ENCODE data around the gene NGEF.

Gene NGEF

DNA sequence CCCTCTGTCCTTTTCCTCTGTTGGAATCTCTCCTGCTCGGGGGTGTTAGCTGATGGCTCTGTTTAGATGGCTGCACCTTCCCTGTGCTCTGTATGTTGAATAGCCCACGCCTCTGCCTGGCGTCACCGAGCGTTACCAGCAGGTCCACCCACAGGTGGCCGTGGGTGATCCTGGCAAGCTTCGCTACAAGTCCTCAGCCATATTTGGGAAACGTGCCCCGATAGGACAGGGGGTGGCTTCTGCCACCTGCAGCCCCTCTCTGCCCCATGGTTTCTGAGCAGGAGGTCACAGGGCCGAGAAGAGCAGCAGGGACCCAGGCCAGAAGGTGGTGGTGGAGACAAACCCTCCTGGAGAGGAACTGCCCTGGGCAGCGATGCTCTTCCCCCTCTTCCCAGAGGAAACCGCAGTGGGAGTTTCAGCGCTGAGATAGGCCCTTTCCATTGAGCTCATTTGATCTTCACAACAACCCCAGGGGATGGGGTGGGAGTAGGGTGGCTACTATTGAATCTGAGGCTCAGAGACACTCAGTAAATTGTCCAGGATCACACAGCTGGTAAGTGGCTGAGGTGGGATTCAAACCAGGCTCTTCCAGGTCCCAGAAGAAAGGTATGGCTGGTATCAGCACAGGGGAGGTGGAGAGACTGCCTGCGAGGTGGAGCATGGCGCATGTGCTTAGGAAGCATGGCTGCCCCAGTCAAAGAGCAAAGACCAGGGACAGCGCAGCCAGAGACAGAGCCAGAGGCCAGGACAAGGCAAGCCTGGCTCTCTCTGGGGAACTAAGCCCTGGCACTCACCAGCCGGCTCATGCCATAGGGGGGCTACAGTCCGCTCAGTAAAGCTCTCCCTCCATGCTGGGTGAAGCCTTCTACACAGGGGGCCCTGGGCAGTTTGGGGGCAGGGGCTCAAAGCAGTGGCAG is 15.0 kb downstream of the NGEF start:
- DNase-seq (ENCODE audit: low read depth), result no peak

- DNase-seq (ENCODE audit: low read depth), result no peak
Observed at GRCh38 chr2:232994446-232994845, 18.6 kb downstream of the NGEF start.

GRCh38 chr2:232993231-232993821 is 19.7 kb downstream of the NGEF start:
- no peak for DNase-seq (ENCODE audit: low read depth)

DNA sequence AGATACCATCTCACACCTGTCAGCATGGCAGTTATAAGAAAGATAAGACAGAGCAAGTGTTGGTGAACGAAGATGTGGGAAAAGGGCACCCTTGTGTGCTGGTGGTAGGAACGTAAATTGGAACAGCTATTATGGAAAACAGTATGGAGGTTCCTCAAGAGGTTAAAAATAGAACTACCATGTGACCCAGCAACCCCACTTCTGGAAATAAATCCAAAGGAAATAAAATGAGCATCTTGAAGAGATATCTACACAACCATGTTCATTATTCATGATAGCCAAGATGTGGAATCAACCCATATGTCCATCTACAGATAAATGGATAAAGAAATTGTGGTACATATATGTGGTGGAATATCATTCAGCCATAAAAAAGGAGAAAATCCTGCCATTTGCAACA is 26.9 kb downstream of the NGEF start:
- DNase-seq (ENCODE audit: low read depth), result no peak

DNA sequence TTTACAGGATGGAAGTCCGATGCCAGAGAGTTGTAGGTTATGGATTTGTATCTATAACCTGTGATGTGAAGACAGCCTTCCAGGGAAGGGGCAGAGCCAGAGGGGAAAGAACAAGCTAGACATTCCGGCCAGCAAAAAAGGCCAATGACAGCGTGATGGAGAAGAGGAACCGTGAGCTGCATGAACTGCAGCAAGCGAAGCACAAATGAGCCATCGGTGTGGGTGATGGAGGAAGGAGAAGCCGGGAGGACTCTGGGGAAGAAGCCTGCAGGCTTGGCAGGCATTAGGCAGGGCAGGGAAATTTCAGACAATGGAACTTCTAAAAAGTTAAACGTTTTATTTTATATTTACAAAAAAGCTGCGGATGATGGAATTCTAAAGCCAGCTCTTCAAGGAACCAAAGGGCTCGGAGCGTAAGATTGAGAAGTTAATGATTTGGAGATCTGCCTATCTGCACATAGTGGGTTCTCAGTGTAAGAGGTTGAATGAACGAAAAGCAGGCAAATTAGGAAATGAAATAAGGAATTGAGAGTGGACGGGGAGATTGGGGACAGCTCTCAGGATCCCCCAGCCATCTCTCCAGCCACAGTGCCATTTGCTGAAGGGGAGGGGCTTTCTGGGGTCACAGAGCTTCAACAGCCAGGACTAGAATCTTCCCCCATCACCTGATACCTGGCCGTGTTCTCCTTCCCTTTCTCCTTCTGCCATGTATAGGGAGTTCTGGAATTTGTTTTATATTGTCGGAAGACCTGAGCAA is 28.4 kb downstream of the NGEF start:
- no peak for DNase-seq (ENCODE audit: low read depth)

DNA sequence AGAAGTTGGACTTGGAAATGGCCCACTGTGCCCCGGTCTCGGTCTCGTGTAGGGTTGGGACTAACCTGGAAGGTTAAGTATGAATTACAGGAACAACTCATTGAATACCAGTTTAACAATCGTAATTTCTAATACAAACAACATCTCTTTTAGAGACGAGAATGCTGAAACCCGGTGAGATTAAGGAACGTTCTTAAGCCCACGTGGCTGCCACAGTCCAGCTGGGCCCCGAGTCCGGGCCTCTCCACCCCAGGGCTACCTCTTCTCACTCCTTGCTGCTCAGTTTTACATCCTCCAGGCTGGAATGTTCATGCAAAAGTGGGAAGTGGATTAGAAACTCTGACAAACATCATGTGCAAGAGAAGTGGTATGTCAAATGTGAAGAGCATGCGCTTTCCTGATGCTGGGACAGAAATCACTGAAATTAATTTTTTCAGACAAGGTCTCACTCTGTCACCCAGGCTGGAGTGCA is 29.4 kb downstream of the NGEF start:
- DNase-seq (ENCODE audit: low read depth), result no peak

DNA sequence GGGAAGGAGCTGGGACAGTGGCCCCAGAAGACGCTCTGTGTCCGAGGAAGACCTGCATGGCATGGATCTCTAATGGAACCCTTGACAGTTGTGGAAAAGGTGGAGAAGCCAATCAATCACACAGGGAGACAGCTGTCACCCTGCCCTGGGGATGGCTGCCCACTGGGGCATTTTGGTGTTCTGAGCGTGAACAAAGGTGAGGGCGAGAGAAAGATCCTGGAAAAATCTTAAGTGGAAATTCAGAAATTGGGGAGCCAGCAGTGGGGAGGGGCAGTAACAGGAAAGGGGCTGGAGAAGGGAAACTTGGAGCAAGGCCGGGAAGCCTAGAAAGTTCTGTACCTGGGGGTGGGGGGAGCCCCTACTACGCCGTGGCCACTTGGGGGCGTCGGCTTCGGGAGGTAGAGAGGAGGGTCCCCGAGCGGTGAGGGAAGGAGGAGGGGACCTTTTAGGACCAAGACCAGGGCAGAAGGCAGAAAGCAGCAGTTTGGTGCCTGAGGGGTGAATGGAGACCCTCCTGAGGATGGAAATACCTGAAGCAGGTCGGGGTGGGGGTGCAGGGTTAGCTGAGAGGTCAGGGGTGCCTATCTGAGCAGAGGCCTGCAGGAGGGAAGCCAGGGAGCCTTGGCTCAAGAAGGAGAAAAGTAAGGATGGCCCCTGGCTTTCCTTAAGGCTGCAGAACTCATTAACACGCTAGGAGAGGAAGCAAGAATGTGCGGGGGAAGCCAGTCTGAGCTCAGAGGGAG is 30.0 kb downstream of the NGEF start:
- no peak for DNase-seq (ENCODE audit: low read depth)

GRCh38 chr2:232981767-232982360 is 31.2 kb downstream of the NGEF start:
- no peak for DNase-seq (ENCODE audit: low read depth)

GRCh38 chr2:232981356-232981755 is 31.7 kb downstream of the NGEF start:
- no peak for DNase-seq (ENCODE audit: low read depth)

DNA sequence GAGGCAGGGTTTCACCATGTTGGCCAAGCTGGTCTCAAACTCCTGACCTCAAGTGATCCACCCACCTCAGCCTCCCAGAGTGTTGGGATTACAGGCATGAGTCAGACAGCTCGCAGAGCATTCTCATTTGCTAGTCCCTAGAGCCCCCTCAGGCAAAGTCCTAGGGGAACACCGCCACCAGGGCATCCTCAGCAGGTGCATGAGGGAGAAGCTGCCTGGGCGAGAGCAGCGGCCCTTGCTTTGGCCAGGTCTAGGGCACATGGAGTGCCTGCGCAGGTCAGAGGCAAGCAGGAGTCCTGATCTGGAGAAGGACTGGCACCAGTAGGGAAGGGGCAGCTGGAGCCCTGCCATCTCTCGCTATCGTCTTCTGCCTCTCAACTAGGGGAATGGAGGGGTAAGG is 32.4 kb downstream of the NGEF start:
- DNase-seq (ENCODE audit: low read depth), result no peak

DNA sequence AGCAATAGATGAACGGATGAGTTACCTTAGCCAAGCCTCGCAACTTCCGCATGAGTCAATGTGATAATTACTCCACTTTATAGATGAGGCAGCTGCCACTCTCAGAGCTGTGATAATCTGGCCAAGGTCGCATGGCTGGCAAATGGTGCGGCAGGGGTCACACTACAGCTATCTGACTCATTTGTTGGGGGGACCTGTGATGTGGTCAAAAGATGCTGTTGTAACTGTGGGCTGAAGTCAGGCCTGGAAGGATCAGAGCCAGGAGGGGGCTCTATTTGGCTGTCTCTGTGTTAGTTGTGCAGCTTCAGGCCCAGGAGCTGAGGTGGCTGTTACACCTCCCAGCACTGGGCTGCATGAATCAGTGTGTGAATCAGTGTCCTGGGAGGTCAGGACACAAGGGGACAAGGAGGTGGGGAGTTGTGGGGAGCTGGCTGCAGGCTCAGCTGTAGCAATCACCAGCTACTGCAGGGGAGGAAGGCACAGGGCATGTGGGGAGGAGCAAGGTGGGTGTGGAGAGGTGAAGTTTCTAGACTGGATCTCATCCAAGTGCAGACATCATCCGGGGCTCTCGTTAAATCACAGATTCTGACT is 33.1 kb downstream of the NGEF start:
- no peak for DNase-seq (ENCODE audit: low read depth)

- DNase-seq (ENCODE audit: low read depth), result no peak
Observed at GRCh38 chr2:232977438-232977971, 35.6 kb downstream of the NGEF start.

GRCh38 chr2:232976666-232977437 is 36.2 kb downstream of the NGEF start:
- no peak for DNase-seq (ENCODE audit: low read depth)

DNA sequence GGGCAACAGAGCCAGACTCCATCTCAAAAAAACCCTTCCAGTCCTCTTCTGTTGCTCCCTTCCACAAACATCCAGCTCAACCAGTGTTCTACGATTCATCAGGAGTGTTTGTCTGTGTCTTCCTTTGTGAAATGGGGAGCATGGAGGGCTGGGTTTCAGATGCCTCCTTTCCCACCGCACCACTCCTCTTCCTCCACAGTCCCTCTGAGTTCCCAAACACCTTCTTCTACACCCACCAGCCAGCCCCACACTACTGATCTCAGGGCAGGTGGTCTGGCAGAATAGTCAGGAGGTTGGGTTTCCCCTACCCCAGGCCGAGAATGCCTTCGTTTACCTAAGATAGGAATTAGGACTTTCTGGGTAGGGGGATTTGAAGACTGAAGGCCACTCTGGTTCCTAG is 36.9 kb downstream of the NGEF start:
- no peak for DNase-seq (ENCODE audit: low read depth)

- DNase-seq (ENCODE audit: low read depth), result no peak
Observed at GRCh38 chr2:232974396-232974795, 38.7 kb downstream of the NGEF start.

- DNase-seq (ENCODE audit: low read depth), result no peak
Observed at GRCh38 chr2:232973796-232974195, 39.3 kb downstream of the NGEF start.

DNA sequence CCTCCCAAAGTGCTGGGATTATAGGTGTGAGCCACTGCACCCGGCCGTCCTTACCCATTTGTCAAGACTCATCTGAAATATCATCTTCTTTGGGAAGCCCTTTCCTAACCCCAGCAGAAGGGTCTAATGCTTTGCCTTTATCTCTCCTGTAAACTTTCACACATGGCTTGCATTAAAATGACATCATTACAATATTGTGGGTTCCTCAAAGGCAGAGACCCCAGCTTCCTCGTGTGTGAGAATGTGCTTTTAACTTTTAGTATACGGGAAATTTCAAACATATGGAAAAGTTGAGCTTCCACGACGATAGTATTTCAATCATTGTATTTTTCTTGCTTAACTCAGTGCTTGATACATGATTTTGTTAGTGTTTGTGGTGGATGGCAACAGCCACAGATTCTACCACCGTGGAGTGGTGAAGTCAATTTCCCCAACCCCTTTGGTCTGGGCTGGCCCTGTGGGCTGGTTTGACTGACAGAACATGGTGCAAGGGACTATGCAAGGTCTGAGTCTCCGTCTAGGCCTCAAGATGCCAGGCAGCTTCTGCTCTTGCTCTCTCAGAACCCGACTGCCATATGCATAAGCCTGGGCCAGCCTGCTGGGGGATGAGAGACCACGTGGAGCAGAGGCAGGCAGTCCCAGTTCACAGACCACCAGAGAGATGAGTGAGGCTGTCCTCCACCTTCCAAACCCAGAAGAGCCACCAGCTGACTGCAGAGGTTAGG is 39.9 kb downstream of the NGEF start:
- DNase-seq (ENCODE audit: low read depth), result no peak

GRCh38 chr2:232971744-232972143 is 41.3 kb downstream of the NGEF start:
- DNase-seq (ENCODE audit: low read depth), result no peak

DNA sequence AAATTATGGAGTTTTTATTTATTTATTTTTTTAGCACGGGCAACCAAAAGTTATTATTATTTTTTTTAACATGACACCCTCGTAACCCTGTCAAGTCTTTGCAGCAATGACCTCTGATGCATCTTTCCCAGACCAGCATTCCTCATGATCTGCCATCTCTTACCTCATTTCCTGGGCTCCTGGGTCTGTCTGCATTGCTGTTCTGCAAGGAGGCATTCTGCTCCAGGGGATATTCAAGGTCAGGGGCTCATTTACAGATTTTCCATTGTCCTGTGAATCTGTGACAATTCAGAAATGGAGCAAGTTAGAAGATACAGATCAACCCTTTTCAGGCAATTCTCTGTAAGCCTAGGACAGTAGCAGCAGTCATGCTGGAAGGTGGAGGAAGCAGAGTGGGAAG is 43.0 kb downstream of the NGEF start:
- DNase-seq (ENCODE audit: low read depth), result no peak

DNA sequence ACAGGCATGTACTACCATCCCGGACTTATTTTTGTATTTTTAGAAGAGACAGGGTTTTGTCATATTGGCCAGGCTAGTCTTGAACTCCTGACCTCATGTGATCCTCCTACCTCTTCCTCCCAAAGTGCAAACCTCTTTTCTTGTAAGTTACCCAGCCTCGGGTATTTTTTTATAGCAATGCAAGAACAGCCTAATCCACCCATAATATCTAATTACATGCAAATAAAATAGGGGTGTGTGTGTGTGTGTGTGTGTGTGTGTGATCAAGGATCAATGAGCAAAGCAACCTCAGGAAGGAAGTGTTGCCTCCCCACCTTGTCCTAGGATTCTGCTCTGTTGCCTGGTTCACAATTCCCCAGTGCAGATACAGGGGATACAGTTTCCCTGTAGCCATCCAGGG is 45.6 kb downstream of the NGEF start:
- DNase-seq (ENCODE audit: low read depth), result no peak

Data from stimulated activated CD8-positive, alpha-beta memory T cell treated with anti-CD3 and anti-CD28 coated beads, Interleukin-4, amount 100 ng/mL, for 24 hours (primary cell).